ENCODE data around the gene PRPSAP1.

DNA sequence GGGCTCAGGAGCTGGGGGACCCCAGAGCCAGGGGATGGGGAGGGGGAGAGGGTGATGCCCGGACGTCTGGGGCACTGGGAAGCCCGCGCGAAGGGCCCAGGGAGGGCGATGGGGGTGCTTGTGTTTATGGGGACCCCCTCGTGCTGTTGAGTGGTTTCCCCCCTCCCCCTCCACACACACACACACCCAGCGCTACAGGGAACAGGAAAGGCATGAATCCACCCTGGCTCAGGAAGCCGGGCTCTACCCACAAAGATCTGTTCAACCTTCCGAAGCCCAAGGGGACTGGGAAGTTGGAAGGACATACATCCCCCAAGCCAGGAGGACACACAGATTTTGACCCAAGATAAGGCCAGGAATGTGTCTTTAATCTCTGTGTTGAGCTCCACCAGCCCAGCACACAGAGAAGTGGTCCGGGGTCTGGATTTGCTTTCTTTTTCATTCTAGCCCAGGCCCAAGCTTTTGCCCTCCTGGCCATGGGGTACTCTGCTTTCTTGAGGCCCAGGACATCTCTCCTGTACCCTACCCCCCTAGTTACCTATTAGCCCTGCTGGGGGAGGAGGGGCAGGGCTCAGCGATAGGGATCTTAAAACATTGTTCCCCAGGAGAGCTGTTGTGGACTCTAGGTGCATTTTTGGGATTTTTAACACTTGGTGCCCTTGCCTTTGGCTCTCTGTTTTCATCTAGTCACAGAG lies 87.3 kb downstream of the PRPSAP1 start:
- TF ChIP-seq, protein P1, sequence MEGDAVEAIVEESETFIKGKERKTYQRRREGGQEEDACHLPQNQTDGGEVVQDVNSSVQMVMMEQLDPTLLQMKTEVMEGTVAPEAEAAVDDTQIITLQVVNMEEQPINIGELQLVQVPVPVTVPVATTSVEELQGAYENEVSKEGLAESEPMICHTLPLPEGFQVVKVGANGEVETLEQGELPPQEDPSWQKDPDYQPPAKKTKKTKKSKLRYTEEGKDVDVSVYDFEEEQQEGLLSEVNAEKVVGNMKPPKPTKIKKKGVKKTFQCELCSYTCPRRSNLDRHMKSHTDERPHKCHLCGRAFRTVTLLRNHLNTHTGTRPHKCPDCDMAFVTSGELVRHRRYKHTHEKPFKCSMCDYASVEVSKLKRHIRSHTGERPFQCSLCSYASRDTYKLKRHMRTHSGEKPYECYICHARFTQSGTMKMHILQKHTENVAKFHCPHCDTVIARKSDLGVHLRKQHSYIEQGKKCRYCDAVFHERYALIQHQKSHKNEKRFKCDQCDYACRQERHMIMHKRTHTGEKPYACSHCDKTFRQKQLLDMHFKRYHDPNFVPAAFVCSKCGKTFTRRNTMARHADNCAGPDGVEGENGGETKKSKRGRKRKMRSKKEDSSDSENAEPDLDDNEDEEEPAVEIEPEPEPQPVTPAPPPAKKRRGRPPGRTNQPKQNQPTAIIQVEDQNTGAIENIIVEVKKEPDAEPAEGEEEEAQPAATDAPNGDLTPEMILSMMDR (IDR thresholded peaks at IDR 0.05; ENCODE audit: low read length) = no peak
- no peak for TF ChIP-seq EZH2 (optimal IDR thresholded peaks at IDR 0.05; ENCODE audit: low read depth, low read length)
- TF ChIP-seq EZH2phosphoT487 (IDR thresholded peaks at IDR 0.05; ENCODE audit: low read length) = no peak

All from MM.1S (cell line).